Caco-2 (cell line): Measurements from ENCODE around the gene GRIFIN. TPM values are rescaled to one million over a fixed set of nuclear protein-coding genes. Genes with fewer than 3 reads are reported as not detected.

ENCODE experiments used
- BruUV-seq: library from RNA; stranded (reverse); fragments of 400-500 nt; replicated peaks from 2 replicates; lab custom pipeline; 2021; lab: Mats Ljungman, UMichigan
- CTCF ChIA-PET: fragments of 300-600 bp; sonication (Branson Sonifier 250); formaldehyde crosslinking; loops from one replicate; lab custom pipeline; 2022; ENCODE audit warnings: antibody characterized with exemption; lab: Charles Lee
- POLR2A ChIA-PET: fragments of 300-600 bp; sonication (Branson Sonifier 250); formaldehyde crosslinking; loops from one replicate; lab custom pipeline; 2022; ENCODE audit warnings: antibody characterized with exemption; lab: Charles Lee
- DNase-seq, 2 experiments: peaks; one replicate each; pipeline versions ENCODE4 v3.0.0 to v3.0.0-alpha.2; 2020 to 2022
- H3K27me3 ChIP-seq: replicated peaks from 2 replicates; pipeline ENCODE4 v1.6.0; 2011; ENCODE audit warnings: low read length; ENCODE audit not compliant: control insufficient read depth, insufficient read depth
- H3K36me3 ChIP-seq: 2 replicates; pipeline ENCODE4 v1.5.1; 2011; ENCODE audit warnings: low read length; ENCODE audit not compliant: control insufficient read depth, insufficient read depth
- H3K4me1 ChIP-seq: fragments of 250-450 bp; sonication (Bioruptor Pico); 2 replicates; pipeline ENCODE4 v1.5.1; 2020; ENCODE audit warnings: mild to moderate bottlenecking
- H3K4me3 ChIP-seq: 2 replicates; pipeline ENCODE4 v1.5.1; 2011; ENCODE audit warnings: low read depth, mild to moderate bottlenecking, control low read depth, low read length
- H3K9me3 ChIP-seq: fragments of 250-450 bp; sonication (Bioruptor Pico); 2 replicates; pipeline ENCODE4 v1.5.1; 2020; ENCODE audit warnings: mild to moderate bottlenecking, moderate library complexity
- H3K27ac Mint-ChIP-seq: one replicate; pipeline ENCODE4 v1.8.0; 2022; ENCODE audit warnings: mixed read lengths; ENCODE audit not compliant: unreplicated experiment
- H3K27me3 Mint-ChIP-seq: one replicate; pipeline ENCODE4 v1.8.0; 2022; ENCODE audit warnings: mixed read lengths; ENCODE audit not compliant: insufficient read depth, unreplicated experiment
- H3K36me3 Mint-ChIP-seq: one replicate; pipeline ENCODE4 v1.8.0; 2022; ENCODE audit warnings: mild to moderate bottlenecking, mixed read lengths; ENCODE audit not compliant: insufficient read depth, unreplicated experiment
- H3K4me1 Mint-ChIP-seq: one replicate; pipeline ENCODE4 v1.8.0; 2022; ENCODE audit warnings: low read depth, mixed read lengths; ENCODE audit not compliant: unreplicated experiment
- H3K4me3 Mint-ChIP-seq: one replicate; pipeline ENCODE4 v1.8.0; 2022; ENCODE audit warnings: mild to moderate bottlenecking, moderate library complexity, mixed read lengths; ENCODE audit not compliant: unreplicated experiment
- H3K9me3 Mint-ChIP-seq: one replicate; pipeline ENCODE4 v1.8.0; 2022; ENCODE audit warnings: mixed read lengths; ENCODE audit not compliant: unreplicated experiment
- CTCF ChIP-seq, 2 experiments: fragments of 200-600 bp in 1 of 2; IDR thresholded peaks; 1 replicate in 1 of 2; 2 replicates in 1 of 2; pipeline versions ENCODE4 v1.5.1 to v1.8.0; 2011 to 2022; ENCODE audit warnings: antibody characterized with exemption in 1 of 2, control low read depth in 1 of 2, inconsistent platforms in 1 of 2, low read depth in 1 of 2, low read length in 1 of 2, mild to moderate bottlenecking in 1 of 2, moderate library complexity in 1 of 2; ENCODE audit not compliant: insufficient read depth in 1 of 2, severe bottlenecking in 1 of 2, unreplicated experiment in 1 of 2
- intact Hi-C: fragments of 100-400 bp; cut with micrococcal nuclease; formaldehyde crosslinking; loops from one replicate; pipeline ENCODE4 v1.10.0; 2022; ENCODE audit not compliant: unreplicated experiment
- total RNA-seq: library from RNA; stranded (reverse); gene quantifications from 2 replicates; pipeline ENCODE4 v1.2.3, GENCODE V29; 2022

GRIFIN gene
- total RNA-seq, 1 experiment from 2014 or later, result not detected

GRCh38 chr7:2478800-2479199, 2.6 kb upstream of the GRIFIN start:
- no peaks in the 10 kb centered on the region for H3K4me1 ChIP-seq

GRCh38 chr7:2478399-2478785, 2.2 kb upstream of the GRIFIN start:
- POLR2A ChIA-PET, result no interaction called here
- Mint-ChIP-seq H3K9me3 (no peaks in the 10 kb centered on the region), H3K27ac (no peak overlapping the region), H3K4me3 (no peak overlapping the region), H3K36me3 (peaks cover 6% of the 10 kb centered on the region), H3K27me3 (no peaks in the 10 kb centered on the region), H3K4me1 (no peaks in the 10 kb centered on the region)
- no peaks in the 10 kb centered on the region for H3K4me1 ChIP-seq
- no peak for TF ChIP-seq CTCF (IDR thresholded peaks at IDR 0.05; ENCODE audit: insufficient read depth in 1 of 2, low read depth in 1 of 2, low read length in 1 of 2, severe bottlenecking in 1 of 2, unreplicated experiment in 1 of 2)
- H3K36me3 ChIP-seq, result no peaks in the 10 kb centered on the region
- intact Hi-C loops, result loop anchor here (5.0 kb wide), 1 partner anchor 79 kb away; the partner anchor contains the start of genes BRAT1 and IQCE
- 0 out of 2 replicates have a peak, but pooled peaks cover 4% of the 10 kb centered on the region for H3K9me3 ChIP-seq
- no TSS peak for BruUV-seq
- H3K27me3 ChIP-seq, result no peaks in the 10 kb centered on the region
- no peak overlapping the region for H3K4me3 ChIP-seq
- peak in 1 of 2 experiments; percentile 46 for DNase-seq
- CTCF ChIA-PET, result interaction anchor here (1.6 kb wide), 1 partner anchor 10 kb away, joined by 7 read pairs; no protein-coding TSS in a partner anchor

More at GRCh38 chr7:2478800-2479199, 2.6 kb upstream of the GRIFIN start:
- CTCF ChIA-PET, result interaction anchor here (1.3 to 1.6 kb wide), 2 partner anchors 10 to 77 kb away, joined by 3 to 7 read pairs; partner anchors contain the start of gene BRAT1
- H3K4me3 Mint-ChIP-seq, result no peak overlapping the region
- Histone ChIP-seq H3K9me3 (0 out of 2 replicates have a peak, but pooled peaks cover 5% of the 10 kb centered on the region), H3K36me3 (no peaks in the 10 kb centered on the region), H3K27me3 (no peaks in the 10 kb centered on the region), H3K4me3 (no peak overlapping the region)
- TF ChIP-seq CTCF (IDR thresholded peaks at IDR 0.05; ENCODE audit: insufficient read depth in 1 of 2, low read depth in 1 of 2, low read length in 1 of 2, severe bottlenecking in 1 of 2, unreplicated experiment in 1 of 2), result no peak
- H3K27me3 Mint-ChIP-seq, result no peaks in the 10 kb centered on the region
- no peaks in the 10 kb centered on the region for H3K9me3 Mint-ChIP-seq
- H3K27ac Mint-ChIP-seq, result no peak overlapping the region
- H3K36me3 Mint-ChIP-seq, result peaks cover 6% of the 10 kb centered on the region
- intact Hi-C loops, result loop anchor here (5.0 kb wide), 1 partner anchor 79 kb away; the partner anchor contains the start of genes BRAT1 and IQCE
- DNase-seq, result no peak
- no peaks in the 10 kb centered on the region for H3K4me1 Mint-ChIP-seq
- POLR2A ChIA-PET, result no interaction called here
- BruUV-seq, result no TSS peak

- ChIA-PET CTCF (interaction anchor here (1.6 kb wide), 1 partner anchor 9 kb away, joined by 7 read pairs; no protein-coding TSS in a partner anchor), POLR2A (no interaction called here)
- Mint-ChIP-seq H3K4me1 (no peaks in the 10 kb centered on the region), H3K27me3 (no peaks in the 10 kb centered on the region), H3K27ac (no peak overlapping the region), H3K36me3 (peaks cover 6% of the 10 kb centered on the region), H3K9me3 (no peaks in the 10 kb centered on the region), H3K4me3 (no peak overlapping the region)
- H3K4me3 ChIP-seq, result no peak overlapping the region
- TF ChIP-seq CTCF (IDR thresholded peaks at IDR 0.05; ENCODE audit: insufficient read depth in 1 of 2, low read depth in 1 of 2, low read length in 1 of 2, severe bottlenecking in 1 of 2, unreplicated experiment in 1 of 2), result peak; percentile 66 to 81
- H3K9me3 ChIP-seq, result no peaks in the 10 kb centered on the region
- H3K4me1 ChIP-seq, result no peaks in the 10 kb centered on the region
- no peaks in the 10 kb centered on the region for H3K36me3 ChIP-seq
- H3K27me3 ChIP-seq, result no peaks in the 10 kb centered on the region
- BruUV-seq, result no TSS peak
- intact Hi-C loops, result loop anchor here (5.0 kb wide), 1 partner anchor 80 kb away; the partner anchor contains the start of genes BRAT1 and IQCE
- peak; percentile 51 to 75 for DNase-seq
These were observed 1.5 kb upstream of the GRIFIN start for GRCh38 chr7:2477447-2478398.
